ENCODE measurements around the gene NDUFA12.
"Not testable (repeated sequence)": the region's sequence is repeated elsewhere in the genome, so short reads cannot be mapped to it uniquely, and the experiment has no call there.

NDUFA12 gene

GRCh38 chr12:95003213-95003920 lies at the start of gene NDUFA12:
TSS of gene NDUFA12 (minus strand) at chr12:95003697. CDS start at chr12:95003680, 17 bp downstream.
- peak; percentile 98 to 99 (median 98) for DNase-seq

- no peak for DNase-seq
Observed at GRCh38 chr12:95051241-95051640, 47.7 kb upstream of the NDUFA12 start.

- no peak for DNase-seq
Observed at GRCh38 chr12:95037906-95038305, 34.4 kb upstream of the NDUFA12 start.

- no peak for DNase-seq
Observed at GRCh38 chr12:95034750-95035149, 31.3 kb upstream of the NDUFA12 start.

GRCh38 chr12:95022477-95022876 lies 19.0 kb upstream of the NDUFA12 start:
- no peak for DNase-seq

GRCh38 chr12:95017482-95017881 lies 14.0 kb upstream of the NDUFA12 start:
- no peak for DNase-seq

- DNase-seq: no peak
Observed at GRCh38 chr12:95016120-95016519, 12.6 kb upstream of the NDUFA12 start.

GRCh38 chr12:95014554-95014953 lies 11.1 kb upstream of the NDUFA12 start:
- peak; percentile 36 to 57 (median 46) for DNase-seq

GRCh38 chr12:95006206-95006605 lies 2.7 kb upstream of the NDUFA12 start:
- DNase-seq: no peak

GRCh38 chr12:95004610-95005009 lies 1.1 kb upstream of the NDUFA12 start:
- peak; percentile 32 to 51 (median 48) for DNase-seq

GRCh38 chr12:95003921-95004272 lies 400 bp upstream of the NDUFA12 start:
- DNase-seq: peak in 1 of 3 donors; percentile 27

- DNase-seq: peak in 1 of 3 donors; percentile 27
Observed at GRCh38 chr12:95002754-95003153, 743 bp downstream of the NDUFA12 start.

GRCh38 chr12:94998326-94998725 lies 5.2 kb downstream of the NDUFA12 start:
- no peak for DNase-seq

GRCh38 chr12:94997726-94998125 lies 5.8 kb downstream of the NDUFA12 start:
- no peak for DNase-seq

- DNase-seq: no peak
Observed at GRCh38 chr12:94997061-94997460, 6.4 kb downstream of the NDUFA12 start.

GRCh38 chr12:94994312-94994711 lies 9.2 kb downstream of the NDUFA12 start:
- DNase-seq: peak in 2 of 3 donors; percentile 22 to 26

- peak in 1 of 3 donors; percentile 8 for DNase-seq
Observed at GRCh38 chr12:94993855-94994254, 9.6 kb downstream of the NDUFA12 start.

GRCh38 chr12:94990222-94990621 lies 13.3 kb downstream of the NDUFA12 start:
- no peak for DNase-seq

GRCh38 chr12:94988471-94988870 lies 15.0 kb downstream of the NDUFA12 start:
- no peak for DNase-seq

GRCh38 chr12:94987801-94988200 lies 15.7 kb downstream of the NDUFA12 start:
- DNase-seq: no peak

- DNase-seq: no peak
Observed at GRCh38 chr12:94987076-94987669, 16.3 kb downstream of the NDUFA12 start.

GRCh38 chr12:94985099-94985498 lies 18.4 kb downstream of the NDUFA12 start:
- not testable (repeated sequence) for DNase-seq

- DNase-seq: no peak
Observed at GRCh38 chr12:94983321-94983720, 20.2 kb downstream of the NDUFA12 start.

- no peak for DNase-seq
Observed at GRCh38 chr12:94982456-94982855, 21.0 kb downstream of the NDUFA12 start.

- DNase-seq: no peak
Observed at GRCh38 chr12:94980577-94980976, 22.9 kb downstream of the NDUFA12 start.

All from suppressor macrophage treated with lipopolysaccharide for 1 hour (primary cell).